Forelimb muscle (tissue), 1 donor: Measurements from ENCODE around the gene CGNL1. TPM values are rescaled to one million over a fixed set of nuclear protein-coding genes. Genes with fewer than 3 reads are reported as not detected.

Experiments
- DNase-seq: peaks from one replicate; pipeline ENCODE4 v3.0.0-alpha.2; 2013; ENCODE audit warnings: low read depth
- polyA plus RNA-seq: library from polyadenylated mRNA; unstranded; fragments of 120-200 nt; gene quantifications from one replicate; pipeline ENCODE4 v1.2.1, GENCODE V29; 2013; ENCODE audit not compliant: insufficient read length

Gene CGNL1
- polyA plus RNA-seq, 1 donor, result 8.3 TPM

- no peak for DNase-seq
These were observed 149.3 kb downstream of the CGNL1 start for GRCh38 chr15:57525581-57525980.

- no peak for DNase-seq
These were observed 149.8 kb downstream of the CGNL1 start for GRCh38 chr15:57526076-57526475.

GRCh38 chr15:57526615-57527014, 150.3 kb downstream of the CGNL1 start:
- no peak for DNase-seq

- DNase-seq, result peak; percentile 66
These were observed 151.2 kb downstream of the CGNL1 start for GRCh38 chr15:57527382-57528091.

- DNase-seq, result no peak
These were observed 152.7 kb downstream of the CGNL1 start for GRCh38 chr15:57528940-57529565.

- DNase-seq, result no peak
These were observed 153.4 kb downstream of the CGNL1 start for GRCh38 chr15:57529748-57530147.

GRCh38 chr15:57532731-57533447, 156.6 kb downstream of the CGNL1 start:
- no peak for DNase-seq

GRCh38 chr15:57533448-57533799, 157.1 kb downstream of the CGNL1 start:
- DNase-seq, result no peak

- DNase-seq, result no peak
These were observed 158.0 kb downstream of the CGNL1 start for GRCh38 chr15:57534281-57534680.

GRCh38 chr15:57537072-57537471, 160.8 kb downstream of the CGNL1 start:
- DNase-seq, result no peak

GRCh38 chr15:57537488-57538264, 161.4 kb downstream of the CGNL1 start:
- DNase-seq, result no peak

GRCh38 chr15:57538265-57538529, 161.9 kb downstream of the CGNL1 start:
- no peak for DNase-seq

GRCh38 chr15:57538821-57539220, 162.5 kb downstream of the CGNL1 start:
- DNase-seq, result no peak

- DNase-seq, result no peak
These were observed 163.9 kb downstream of the CGNL1 start for GRCh38 chr15:57540211-57540610.

GRCh38 chr15:57540736-57541135, 164.4 kb downstream of the CGNL1 start:
- DNase-seq, result no peak

- DNase-seq, result no peak
These were observed 165.0 kb downstream of the CGNL1 start for GRCh38 chr15:57541271-57541670.

- DNase-seq, result no peak
These were observed 165.7 kb downstream of the CGNL1 start for GRCh38 chr15:57541805-57542504.

GRCh38 chr15:57542505-57542817, 166.2 kb downstream of the CGNL1 start:
- no peak for DNase-seq

- DNase-seq, result no peak
These were observed 168.7 kb downstream of the CGNL1 start for GRCh38 chr15:57544848-57545480.

GRCh38 chr15:57545995-57546394, 169.7 kb downstream of the CGNL1 start:
- no peak for DNase-seq

- DNase-seq, result no peak
These were observed 171.0 kb downstream of the CGNL1 start for GRCh38 chr15:57547243-57547755.
